HG02884 (cell line): ENCODE data around the gene ATP5F1B.

Experiments used
- ATAC-seq: cut with Tn5 transposase; IDR thresholded peaks from one replicate; pipeline ENCODE4 v1.9.1; 2021; ENCODE audit warnings: mild to moderate bottlenecking, moderate library complexity; ENCODE audit not compliant: unreplicated experiment

The ATP5F1B gene

DNA sequence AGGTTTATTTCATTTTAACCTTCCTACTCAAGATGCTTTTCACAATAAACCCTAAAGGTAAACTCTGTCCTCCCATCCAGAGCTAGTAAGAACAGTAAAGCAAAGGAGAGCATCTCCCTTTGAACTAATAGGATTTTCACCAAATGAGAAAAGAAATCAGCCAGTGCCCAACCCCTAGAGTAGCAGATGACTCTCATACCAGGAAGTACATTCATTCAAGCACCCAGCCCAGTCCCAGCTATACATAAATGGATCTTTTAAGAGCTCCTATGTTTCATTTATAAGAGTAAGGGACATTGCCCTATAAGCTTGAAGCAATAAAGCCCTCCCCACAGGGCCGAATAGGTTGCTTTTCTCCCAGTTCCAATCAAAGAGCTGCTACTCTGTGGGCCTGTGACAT lies 23.2 kb downstream of the ATP5F1B start:
- no peak for ATAC-seq

DNA sequence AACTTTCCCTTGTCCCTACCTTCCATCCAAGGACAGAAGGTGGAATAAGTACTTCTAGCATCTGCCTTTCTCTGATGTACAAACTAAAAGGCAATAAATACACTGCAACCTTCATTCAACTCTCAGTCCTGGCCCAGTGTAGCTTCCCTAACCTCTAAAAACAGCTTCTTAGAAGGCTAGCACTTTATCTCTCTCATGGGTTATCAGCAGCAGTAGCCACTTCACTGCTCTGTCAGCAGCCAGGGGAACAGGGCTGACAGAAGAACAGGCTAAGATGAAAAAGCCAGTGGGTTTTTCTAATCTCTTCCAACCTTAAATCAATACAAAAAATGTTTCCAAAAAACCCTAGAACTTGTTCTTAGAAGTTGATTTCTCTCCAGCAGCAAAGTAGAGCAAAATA lies 28.9 kb downstream of the ATP5F1B start:
- no peak for ATAC-seq

DNA sequence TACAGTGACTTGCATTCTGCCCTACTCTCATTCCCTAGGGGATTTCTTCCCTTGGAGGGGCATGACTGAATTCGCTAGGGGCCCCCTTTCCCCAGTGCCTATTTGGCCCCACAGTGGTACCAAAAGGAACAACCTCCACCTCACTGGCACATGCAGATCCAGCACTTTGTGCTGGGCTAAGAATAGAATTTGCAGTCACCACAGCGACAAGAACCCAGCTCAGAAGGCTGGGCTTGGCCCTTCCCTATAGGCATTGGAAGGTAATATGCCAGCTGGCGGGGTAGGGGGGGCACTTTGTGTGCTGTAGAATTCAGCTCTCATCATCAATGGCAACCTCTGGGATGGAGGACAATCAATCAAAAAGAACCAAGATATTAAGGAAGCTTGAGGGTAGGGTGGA lies 29.5 kb downstream of the ATP5F1B start:
- ATAC-seq: no peak

DNA sequence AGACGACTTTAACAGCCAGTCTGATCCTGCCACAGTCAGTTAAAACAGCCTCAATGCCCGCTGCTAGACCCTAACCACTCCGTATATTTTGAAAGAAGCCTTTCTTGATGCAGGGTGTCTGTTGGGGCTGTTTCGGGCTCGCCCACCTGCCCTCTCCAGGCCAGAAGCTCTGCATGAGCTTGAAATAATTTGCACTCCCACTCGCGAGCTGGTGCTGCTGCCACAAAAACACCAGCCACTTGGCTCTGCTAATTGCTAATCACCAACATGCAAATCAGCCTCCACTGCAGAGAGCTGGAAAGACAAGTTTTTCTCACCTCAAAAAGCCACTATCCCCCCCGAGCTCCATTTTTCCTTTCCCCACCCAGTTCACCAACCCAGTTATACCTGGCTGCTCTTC lies 31.2 kb downstream of the ATP5F1B start:
- no peak for ATAC-seq

DNA sequence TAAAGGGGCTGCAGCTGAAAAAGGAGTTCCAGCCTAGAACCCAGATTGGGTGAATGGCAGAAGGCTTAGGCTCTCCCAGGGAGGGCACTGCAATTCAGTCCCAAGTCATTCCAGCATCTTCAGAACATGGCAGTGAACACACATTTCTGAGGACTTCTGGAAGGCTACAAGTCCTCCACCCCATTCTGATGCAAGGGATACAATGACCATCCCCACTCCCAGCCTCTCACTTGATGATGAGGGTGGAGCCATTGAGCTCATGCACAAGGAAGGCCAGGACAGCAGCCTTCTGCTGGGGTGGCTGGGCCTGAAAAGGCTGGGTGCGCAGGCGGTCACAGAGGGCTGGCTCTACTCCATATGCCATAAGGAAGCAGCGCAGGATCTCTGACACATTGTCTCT lies 41.4 kb downstream of the ATP5F1B start:
- ATAC-seq: no peak

DNA sequence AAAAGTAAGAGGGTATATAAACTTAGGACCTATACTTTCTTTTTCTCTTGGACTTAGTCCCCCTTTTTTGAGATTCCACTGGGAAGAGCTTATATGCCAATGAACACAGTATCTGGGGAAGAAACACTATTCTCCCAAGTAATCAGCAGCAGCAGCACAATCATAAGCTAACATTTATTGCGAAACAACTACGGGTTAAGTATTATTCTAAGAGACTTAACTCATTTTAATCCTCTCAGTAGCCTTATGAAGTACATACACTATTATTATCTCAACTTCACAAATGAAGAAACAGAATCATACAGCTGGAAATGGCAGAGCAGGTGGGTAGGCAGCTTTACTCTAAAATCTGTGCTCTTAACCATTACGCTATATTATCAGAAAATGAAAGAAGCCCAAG lies 43.5 kb downstream of the ATP5F1B start:
- ATAC-seq: no peak

DNA sequence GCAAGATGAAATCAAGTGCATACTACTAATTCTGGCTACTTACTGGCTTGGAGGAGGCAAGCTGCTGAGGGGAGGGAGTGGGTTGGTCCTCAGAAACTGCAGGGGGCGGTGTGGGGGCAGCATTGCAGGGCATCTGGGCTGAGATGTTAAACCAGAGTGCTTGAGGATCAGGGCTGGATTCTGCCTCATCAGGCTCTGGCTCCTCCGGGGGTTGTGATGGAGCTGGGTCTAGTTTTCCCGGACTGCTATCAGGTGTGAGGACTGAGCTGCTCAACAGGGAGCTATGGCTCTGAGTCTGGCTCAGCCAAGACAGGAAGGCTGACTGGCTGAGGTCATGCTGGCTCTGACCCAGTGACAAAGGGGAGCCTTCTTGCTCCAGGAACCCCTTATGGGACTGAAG lies 44.3 kb downstream of the ATP5F1B start:
- ATAC-seq: no peak

DNA sequence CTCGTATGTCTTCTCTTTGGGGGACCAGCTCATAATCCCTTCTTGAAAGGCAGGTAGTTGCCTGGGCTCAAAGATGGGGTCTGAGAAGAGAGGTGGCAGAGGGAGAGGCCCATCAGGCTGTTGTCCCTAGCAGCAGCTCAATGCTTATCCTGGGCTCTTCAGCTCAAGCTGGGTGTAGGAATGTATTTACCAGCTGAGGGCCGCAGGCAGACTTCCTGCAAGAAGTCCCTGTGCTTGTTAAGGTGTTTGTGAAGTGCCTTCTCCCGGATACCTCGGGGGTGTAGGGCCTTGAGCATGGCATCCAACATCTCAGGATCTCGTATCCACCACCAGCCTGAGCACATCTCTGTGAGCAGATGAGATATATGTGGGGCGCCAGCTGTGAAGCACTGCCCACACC lies 45.0 kb downstream of the ATP5F1B start:
- no peak for ATAC-seq

DNA sequence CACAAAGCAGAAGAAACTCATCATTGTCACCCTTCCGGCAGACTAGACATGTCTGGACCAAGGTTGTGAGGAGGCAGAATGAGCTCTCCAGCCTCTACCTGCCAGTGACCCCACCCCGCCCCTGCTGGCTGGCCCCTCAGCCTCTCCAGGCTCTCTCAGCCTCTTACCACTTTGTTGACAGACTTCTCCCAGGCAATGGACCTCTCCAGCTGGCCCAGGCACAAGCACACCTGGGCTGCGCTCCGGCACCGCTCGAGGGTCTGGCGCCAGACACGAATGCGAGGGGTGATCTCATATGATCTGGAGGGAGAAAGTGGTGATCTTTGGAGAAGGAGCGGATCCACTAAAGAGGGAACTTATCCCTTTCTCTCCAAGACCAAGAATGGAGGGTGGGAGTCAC lies 46.0 kb downstream of the ATP5F1B start:
- ATAC-seq: no peak

DNA sequence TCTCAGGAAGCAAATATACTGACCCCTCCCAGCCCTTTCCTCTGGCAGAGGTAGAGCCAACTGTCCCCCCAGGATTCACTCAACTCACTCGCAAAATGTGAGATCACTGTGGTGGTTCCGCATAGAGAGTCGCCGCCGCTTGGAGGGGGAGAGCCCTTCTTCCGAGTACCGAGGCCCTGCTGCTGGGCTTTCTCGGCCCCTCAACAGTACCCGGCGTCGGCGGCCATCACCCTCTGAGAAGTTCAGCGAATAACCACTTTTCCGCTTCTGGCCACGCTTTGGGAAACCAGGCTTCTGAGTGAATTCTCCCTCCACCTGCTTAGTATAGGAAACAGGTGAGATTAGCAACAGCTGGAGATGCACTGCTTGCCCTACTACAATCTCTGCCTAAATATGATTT lies 46.7 kb downstream of the ATP5F1B start:
- no peak for ATAC-seq

DNA sequence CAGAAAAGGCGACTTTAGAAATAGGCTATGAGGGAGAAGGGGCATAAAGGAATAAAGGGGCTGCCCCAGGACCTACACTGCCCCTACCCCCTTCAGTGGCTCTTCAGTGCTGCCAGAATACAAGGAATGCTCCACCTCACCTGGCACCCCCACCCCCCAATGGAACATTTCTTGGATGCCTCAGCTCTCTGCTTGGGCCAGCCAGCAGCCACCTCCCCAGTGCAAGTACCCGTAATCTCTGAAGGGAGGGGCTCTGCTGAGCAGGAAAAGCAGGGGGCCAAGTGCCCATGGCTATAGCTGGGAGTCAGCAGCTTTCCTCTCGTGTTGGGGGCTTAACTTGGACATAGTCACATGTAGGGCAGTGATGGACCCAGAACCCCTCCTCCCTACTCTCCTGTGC lies 49.0 kb downstream of the ATP5F1B start:
- no peak for ATAC-seq

DNA sequence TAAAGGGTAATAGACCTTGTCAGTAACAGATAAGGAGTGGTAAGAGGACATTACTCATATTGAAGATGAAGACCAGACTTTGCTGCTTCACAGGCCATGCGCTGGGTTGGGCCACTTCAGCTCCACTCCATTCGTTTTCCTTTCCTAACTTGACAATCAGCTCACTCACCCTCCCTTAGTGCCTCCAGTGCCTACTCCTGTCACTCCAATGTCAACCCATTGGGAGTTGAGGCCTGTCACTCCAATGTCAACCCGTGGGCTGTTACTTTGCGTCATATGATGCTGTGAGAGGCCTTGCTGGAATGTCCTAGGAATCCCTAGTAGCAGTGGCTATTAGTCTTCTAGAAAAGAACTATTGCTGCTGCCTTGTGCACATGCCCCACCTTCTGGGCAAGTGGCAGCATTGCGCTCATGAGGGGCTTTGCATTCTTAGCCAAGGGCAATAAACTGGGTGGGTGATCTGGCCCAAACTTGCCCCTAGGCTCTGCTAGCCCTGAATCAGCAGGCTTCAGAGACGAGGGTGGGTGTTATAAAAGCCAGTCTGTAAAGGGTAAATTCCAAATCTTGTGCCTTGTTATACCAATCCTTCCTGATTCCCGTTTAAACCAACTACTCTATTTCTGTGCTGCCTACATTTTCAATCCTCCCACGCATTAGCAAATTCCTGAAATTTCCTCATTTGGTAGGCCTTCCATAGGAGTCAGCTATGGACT lies 51.7 kb downstream of the ATP5F1B start:
- no peak for ATAC-seq

DNA sequence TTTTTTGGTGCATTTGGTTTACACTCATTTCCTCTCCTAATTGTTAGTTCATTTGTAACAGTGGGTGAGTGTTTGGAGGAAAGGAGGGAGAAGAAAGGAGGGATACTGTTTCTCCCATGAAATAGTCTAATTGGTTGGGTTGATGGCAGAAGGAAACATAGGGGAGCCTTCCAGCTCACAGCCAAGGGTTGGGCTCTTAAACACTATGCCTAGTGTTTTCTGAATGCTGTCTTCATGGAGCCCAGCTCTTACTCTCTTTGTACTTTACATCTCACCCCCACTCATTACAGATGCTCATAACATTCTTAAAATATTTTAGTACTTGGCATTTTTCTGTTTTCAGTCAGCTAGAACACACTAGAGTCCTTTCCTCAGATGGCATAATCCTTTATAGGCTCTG lies 53.8 kb downstream of the ATP5F1B start:
- no peak for ATAC-seq

DNA sequence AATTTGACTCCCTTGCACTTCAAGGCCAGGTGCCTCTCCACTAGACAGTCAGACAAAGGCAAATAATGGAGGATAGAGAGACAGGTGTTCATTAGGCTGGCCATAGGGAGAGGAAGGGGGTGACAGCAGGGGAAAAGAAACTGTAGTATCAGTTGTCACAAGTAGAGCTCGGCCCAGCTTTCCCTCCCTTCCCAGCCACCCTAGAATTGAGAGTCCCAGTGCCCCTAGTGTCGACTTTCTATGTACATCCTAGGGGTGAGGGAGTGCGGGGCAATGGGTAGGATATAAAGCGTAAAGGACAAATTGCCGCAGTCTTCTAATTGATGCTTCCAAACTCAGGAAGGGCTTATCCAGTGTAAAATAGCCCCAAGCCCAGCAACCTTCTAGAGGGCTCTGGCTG lies 54.7 kb downstream of the ATP5F1B start:
- ATAC-seq: no peak

DNA sequence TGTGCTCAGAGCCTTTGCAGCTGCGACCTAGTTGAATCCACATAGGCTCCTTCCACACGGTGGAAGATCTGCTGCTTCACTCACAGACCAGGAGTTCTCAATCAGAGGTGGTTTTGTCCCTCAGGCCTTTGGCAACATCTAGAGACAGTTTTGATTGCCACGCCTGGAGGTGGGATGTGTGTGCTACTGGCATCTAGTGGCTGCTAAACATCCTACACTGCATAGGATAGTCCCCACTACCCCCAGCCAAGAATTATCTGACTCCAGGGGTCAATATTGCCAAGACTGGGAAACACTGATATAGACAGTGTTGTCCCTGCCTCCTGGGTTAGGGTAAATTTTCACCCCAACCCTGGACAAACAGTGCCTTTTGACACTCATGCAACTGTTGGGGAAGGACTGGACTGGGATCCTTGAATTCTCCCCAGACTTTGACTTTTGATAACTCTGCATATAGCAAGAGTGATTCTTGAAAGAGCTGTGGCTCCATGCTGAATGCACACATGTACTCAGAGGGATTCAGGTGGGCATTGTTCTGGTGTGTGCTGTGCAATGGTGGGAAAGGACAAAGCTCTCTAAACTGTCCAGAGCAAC lies 55.5 kb downstream of the ATP5F1B start:
- ATAC-seq: no peak

DNA sequence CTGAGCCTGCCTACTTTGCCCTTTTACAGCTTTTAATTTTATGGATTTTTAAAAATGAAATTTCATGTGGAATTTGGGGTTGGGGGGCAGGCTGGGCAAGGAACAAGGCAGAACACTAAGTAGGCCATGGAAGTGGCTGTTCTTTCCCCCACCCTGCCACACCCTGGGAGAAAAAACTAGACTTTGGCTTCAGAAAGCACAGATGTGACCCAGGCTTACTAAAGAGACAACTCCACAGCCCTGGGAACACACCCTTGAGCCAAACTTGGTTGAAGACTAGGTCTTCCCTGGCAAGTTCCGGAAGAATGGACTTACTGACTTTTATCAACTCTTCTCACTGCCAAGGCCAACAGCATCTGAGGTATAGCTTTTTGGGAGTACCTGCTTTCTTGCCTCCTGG lies 56.0 kb downstream of the ATP5F1B start:
- no peak for ATAC-seq
